GM12801 (cell line): ENCODE results near the gene FILIP1L.

Source experiments
- TF ChIP-seq, protein P1 (sequence below): IDR thresholded peaks from one replicate; pipeline ENCODE4 v1.5.1; 2011; ENCODE audit warnings: control low read depth; ENCODE audit not compliant: insufficient read length; ENCODE audit errors: extremely low read depth

The FILIP1L gene

DNA sequence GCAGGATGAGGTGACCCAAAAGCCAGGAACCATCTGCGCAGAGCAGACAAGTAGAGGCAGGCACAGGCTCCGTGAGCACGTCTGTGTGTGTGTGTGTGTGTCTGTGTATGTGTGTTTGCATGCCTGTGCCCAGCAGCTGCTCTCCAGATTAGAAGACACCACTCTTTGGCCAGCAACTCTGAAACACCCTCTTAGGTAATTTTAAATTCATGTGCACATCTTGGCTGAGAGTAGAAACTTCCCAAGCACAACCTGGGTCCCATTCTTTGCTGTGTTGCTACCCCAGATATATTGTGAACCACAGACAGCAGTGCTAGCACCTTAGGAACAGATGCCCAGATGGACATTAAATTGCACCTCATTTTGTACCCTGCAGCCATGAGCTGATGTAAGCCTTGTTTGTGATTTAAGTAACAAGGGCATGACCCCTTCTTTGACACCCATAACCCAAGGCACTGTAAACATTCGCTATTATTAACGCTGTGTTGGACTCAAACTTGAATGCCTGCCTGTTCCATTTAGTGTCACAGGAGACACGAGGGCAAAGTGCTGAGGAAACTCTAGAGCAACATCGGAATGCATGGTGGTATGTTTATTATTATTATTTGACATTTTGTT, at the start of gene FILIP1L:
FILIP1L (minus strand) TSS at position 89 of the 618 bp plus-strand sequence.
- TF ChIP-seq, protein P1, sequence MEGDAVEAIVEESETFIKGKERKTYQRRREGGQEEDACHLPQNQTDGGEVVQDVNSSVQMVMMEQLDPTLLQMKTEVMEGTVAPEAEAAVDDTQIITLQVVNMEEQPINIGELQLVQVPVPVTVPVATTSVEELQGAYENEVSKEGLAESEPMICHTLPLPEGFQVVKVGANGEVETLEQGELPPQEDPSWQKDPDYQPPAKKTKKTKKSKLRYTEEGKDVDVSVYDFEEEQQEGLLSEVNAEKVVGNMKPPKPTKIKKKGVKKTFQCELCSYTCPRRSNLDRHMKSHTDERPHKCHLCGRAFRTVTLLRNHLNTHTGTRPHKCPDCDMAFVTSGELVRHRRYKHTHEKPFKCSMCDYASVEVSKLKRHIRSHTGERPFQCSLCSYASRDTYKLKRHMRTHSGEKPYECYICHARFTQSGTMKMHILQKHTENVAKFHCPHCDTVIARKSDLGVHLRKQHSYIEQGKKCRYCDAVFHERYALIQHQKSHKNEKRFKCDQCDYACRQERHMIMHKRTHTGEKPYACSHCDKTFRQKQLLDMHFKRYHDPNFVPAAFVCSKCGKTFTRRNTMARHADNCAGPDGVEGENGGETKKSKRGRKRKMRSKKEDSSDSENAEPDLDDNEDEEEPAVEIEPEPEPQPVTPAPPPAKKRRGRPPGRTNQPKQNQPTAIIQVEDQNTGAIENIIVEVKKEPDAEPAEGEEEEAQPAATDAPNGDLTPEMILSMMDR: no peak

DNA sequence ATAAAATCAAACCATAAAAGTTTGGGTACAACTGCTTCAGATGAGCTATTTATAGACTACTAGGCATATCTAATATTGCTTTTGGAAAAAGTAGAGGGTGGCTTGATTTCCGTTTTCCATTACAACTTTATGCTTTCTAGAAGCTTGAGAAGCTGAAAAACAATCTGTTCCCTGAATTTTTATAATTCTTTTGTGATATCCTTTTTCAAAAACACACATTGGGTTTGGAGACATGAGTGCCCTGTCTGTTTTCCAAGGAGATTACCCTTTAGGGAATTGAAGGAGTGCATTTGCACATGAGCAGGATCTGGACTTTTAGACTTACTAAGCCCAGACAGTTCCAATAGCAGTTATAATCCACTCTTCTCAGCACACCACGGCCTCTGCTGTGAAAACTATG, 49.5 kb upstream of the FILIP1L start:
- TF ChIP-seq, protein P1: no peak

DNA sequence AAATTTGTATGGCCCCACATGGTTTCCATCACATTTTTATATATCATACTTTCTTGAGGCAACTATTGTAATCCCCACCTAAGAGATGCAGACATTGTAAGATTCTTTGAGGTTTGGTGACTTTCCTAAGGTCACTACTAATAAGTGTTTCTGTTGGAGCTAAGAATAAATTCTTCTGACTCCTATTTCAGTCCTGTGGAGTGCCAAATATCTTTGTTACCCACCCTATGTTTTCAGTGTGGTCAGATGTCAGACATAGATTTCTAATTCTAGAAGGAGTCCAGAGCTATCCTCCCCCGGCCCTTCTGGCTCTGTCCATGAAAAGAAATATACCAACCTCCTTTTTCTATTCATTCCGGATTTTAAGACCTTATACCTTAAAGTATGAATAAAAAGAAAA, 46.2 kb upstream of the FILIP1L start:
- TF ChIP-seq, protein P1: no peak

DNA sequence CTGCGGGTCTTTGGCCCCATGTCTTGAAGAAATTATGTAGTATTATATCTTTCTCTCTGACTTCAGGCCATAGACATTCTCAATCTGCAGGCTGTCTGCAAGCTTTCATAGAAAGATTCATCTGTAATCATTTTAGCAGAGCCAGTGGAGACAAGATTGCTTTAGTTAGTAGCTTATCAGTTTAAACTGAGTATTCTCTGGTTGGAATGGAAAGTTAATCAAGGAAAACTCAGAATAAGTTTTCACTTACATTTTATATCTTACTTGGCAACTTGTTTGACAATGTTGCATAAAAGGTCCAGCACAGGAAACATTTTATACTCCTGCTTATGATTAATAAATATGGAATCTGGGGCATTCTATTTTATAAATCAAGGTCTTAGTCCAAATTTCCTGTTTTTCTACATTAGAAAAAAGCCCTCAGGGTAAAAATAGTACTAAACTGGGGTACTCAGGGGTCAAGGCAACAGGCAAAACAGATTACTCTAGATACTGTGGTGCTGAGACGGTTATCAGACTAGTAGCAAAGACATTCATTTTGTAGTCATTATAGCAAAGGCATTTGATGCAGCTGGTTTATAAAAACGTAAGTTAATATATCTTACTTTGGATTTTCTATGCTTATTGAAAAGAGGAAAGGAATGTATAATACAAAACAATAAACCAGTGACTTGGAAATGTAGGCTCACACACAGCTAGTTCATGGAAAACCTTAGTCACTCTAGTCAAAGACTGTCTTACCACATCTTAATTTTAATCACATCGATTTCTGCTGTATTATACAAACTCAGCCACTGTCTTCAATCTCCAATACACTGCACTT, 45.2 kb upstream of the FILIP1L start:
- TF ChIP-seq, protein P1: no peak

DNA sequence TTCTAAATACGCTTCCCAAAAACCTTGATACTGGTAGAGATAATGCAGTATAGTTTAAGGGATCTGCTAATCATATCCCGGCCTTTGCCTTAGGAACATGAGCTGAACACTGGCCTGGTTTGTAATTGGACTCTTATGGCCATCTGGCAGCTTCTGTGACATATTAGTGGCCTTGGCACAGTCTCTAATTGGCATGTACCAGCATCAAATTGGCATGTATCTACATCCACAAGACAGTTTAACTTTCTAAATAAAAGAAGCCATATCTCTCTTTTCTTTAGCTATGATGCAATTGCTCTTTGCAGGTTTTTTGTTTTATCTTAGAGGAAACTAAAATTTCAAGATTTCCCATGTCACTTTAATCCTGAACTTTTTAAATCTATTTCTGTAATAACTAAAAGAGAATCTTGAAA, 44.6 kb upstream of the FILIP1L start:
- TF ChIP-seq, protein P1: no peak

DNA sequence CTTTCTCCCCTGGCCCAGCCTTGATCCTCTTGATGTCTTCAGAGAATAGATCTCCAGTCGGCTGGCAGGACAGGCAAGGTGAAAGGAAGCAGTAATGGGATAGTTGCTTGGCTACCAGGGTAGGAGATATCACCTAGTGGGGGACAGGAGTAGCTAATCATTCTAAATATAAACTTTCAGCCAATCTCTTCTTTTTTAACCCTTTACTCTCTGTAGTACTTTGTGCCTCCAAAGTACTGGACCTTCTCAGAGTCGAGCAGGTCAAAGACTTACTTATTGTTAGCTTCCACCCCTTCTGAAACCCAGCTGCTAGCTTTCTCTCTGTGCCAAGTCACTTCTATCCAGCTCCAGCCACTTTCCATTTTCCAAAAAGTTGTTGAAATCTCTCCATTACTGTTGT, 43.4 kb upstream of the FILIP1L start:
- TF ChIP-seq, protein P1: no peak

DNA sequence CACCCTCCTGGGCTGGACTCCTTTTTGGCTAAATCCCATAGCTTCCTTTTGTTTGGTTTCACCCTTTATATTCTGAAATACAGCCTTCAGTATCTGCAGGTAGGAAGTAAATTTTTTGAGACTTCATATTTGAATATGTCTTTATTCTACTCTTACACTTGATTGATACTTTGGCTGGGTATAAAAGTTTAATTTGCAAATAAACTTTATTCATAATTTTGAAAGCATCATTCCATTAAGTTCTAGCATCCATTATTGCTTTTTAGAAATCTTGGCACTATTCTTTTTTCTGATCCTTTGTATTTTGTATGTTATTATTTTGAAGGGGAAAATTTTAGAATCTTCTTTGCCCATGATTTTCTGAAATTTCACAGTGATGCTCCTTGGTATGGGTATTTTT, 41.3 kb upstream of the FILIP1L start:
- TF ChIP-seq, protein P1: no peak
